Caco-2 (cell line): ENCODE data around the gene C6orf132. TPM values are rescaled to one million over a fixed set of nuclear protein-coding genes. Genes with fewer than 3 reads are reported as not detected.

ENCODE experiments used
- BruUV-seq: library from RNA; stranded (reverse); fragments of 400-500 nt; replicated peaks from 2 replicates; lab custom pipeline; 2021; lab: Mats Ljungman, UMichigan
- CTCF ChIA-PET: fragments of 300-600 bp; sonication (Branson Sonifier 250); formaldehyde crosslinking; loops from one replicate; lab custom pipeline; 2022; ENCODE audit warnings: antibody characterized with exemption; lab: Charles Lee
- POLR2A ChIA-PET: fragments of 300-600 bp; sonication (Branson Sonifier 250); formaldehyde crosslinking; loops from one replicate; lab custom pipeline; 2022; ENCODE audit warnings: antibody characterized with exemption; lab: Charles Lee
- DNase-seq, 2 experiments: peaks; one replicate each; pipeline versions ENCODE4 v3.0.0 to v3.0.0-alpha.2; 2020 to 2022
- H3K27me3 ChIP-seq: replicated peaks from 2 replicates; pipeline ENCODE4 v1.6.0; 2011; ENCODE audit warnings: low read length; ENCODE audit not compliant: control insufficient read depth, insufficient read depth
- H3K36me3 ChIP-seq: 2 replicates; pipeline ENCODE4 v1.5.1; 2011; ENCODE audit warnings: low read length; ENCODE audit not compliant: control insufficient read depth, insufficient read depth
- H3K4me1 ChIP-seq: fragments of 250-450 bp; sonication (Bioruptor Pico); 2 replicates; pipeline ENCODE4 v1.5.1; 2020; ENCODE audit warnings: mild to moderate bottlenecking
- H3K4me3 ChIP-seq: 2 replicates; pipeline ENCODE4 v1.5.1; 2011; ENCODE audit warnings: low read depth, mild to moderate bottlenecking, control low read depth, low read length
- H3K9me3 ChIP-seq: fragments of 250-450 bp; sonication (Bioruptor Pico); 2 replicates; pipeline ENCODE4 v1.5.1; 2020; ENCODE audit warnings: mild to moderate bottlenecking, moderate library complexity
- H3K27ac Mint-ChIP-seq: one replicate; pipeline ENCODE4 v1.8.0; 2022; ENCODE audit warnings: mixed read lengths; ENCODE audit not compliant: unreplicated experiment
- H3K27me3 Mint-ChIP-seq: one replicate; pipeline ENCODE4 v1.8.0; 2022; ENCODE audit warnings: mixed read lengths; ENCODE audit not compliant: insufficient read depth, unreplicated experiment
- H3K36me3 Mint-ChIP-seq: one replicate; pipeline ENCODE4 v1.8.0; 2022; ENCODE audit warnings: mild to moderate bottlenecking, mixed read lengths; ENCODE audit not compliant: insufficient read depth, unreplicated experiment
- H3K4me1 Mint-ChIP-seq: one replicate; pipeline ENCODE4 v1.8.0; 2022; ENCODE audit warnings: low read depth, mixed read lengths; ENCODE audit not compliant: unreplicated experiment
- H3K4me3 Mint-ChIP-seq: one replicate; pipeline ENCODE4 v1.8.0; 2022; ENCODE audit warnings: mild to moderate bottlenecking, moderate library complexity, mixed read lengths; ENCODE audit not compliant: unreplicated experiment
- H3K9me3 Mint-ChIP-seq: one replicate; pipeline ENCODE4 v1.8.0; 2022; ENCODE audit warnings: mixed read lengths; ENCODE audit not compliant: unreplicated experiment
- CTCF ChIP-seq, 2 experiments: fragments of 200-600 bp in 1 of 2; IDR thresholded peaks; 1 replicate in 1 of 2; 2 replicates in 1 of 2; pipeline versions ENCODE4 v1.5.1 to v1.8.0; 2011 to 2022; ENCODE audit warnings: antibody characterized with exemption in 1 of 2, control low read depth in 1 of 2, inconsistent platforms in 1 of 2, low read depth in 1 of 2, low read length in 1 of 2, mild to moderate bottlenecking in 1 of 2, moderate library complexity in 1 of 2; ENCODE audit not compliant: insufficient read depth in 1 of 2, severe bottlenecking in 1 of 2, unreplicated experiment in 1 of 2
- intact Hi-C: fragments of 100-400 bp; cut with micrococcal nuclease; formaldehyde crosslinking; loops from one replicate; pipeline ENCODE4 v1.10.0; 2022; ENCODE audit not compliant: unreplicated experiment
- total RNA-seq: library from RNA; stranded (reverse); gene quantifications from 2 replicates; pipeline ENCODE4 v1.2.3, GENCODE V29; 2022

The C6orf132 gene
- total RNA-seq, 1 experiment from 2014 or later: 56.2 TPM

DNA sequence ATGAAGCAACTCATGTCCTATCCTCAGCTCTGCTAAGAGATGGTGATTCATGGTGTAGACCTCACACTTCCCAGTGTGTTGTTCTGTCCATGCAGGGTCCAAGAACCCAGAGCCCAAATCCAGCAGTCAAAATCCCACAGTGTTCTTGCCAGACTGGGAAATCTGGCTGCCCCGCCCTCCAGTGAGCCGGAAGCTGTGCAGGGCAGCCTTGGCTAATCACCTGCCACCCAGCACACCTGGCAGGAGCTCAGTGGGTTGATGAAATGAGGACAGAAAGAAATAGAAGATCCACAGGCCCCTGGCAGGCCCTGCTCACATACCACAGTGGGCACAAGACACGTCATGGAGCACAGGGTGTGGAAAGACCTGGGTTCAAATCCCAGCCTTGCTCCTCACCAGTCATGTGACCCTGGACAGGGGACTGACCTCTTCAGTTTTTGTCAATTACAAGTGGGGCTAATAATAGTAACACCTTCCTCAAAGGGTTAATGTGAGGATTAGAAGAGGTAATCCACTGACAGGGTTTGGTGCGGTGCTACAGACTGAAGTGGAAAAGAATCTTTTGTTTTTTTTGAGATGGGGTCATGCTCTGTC lies 17.1 kb upstream of the C6orf132 start:
- H3K27me3 ChIP-seq: no peaks in the 10 kb centered on the region
- Mint-ChIP-seq H3K4me3 (no peak overlapping the region), H3K9me3 (no peaks in the 10 kb centered on the region), H3K27me3 (no peaks in the 10 kb centered on the region), H3K27ac (no peak overlapping the region), H3K4me1 (no peaks in the 10 kb centered on the region), H3K36me3 (no peaks in the 10 kb centered on the region)
- no peaks in the 10 kb centered on the region for H3K36me3 ChIP-seq
- H3K4me3 ChIP-seq: no peak overlapping the region
- no peak for DNase-seq
- intact Hi-C loops: no loop called here
- CTCF ChIA-PET: no interaction called here
- no TSS peak for BruUV-seq
- no peak for TF ChIP-seq CTCF (IDR thresholded peaks at IDR 0.05; ENCODE audit: insufficient read depth in 1 of 2, low read depth in 1 of 2, low read length in 1 of 2, severe bottlenecking in 1 of 2, unreplicated experiment in 1 of 2)
- H3K4me1 ChIP-seq: 0 out of 2 replicates have a peak, but pooled peaks cover 6% of the 10 kb centered on the region
- POLR2A ChIA-PET: no interaction called here
- H3K9me3 ChIP-seq: no peaks in the 10 kb centered on the region

DNA sequence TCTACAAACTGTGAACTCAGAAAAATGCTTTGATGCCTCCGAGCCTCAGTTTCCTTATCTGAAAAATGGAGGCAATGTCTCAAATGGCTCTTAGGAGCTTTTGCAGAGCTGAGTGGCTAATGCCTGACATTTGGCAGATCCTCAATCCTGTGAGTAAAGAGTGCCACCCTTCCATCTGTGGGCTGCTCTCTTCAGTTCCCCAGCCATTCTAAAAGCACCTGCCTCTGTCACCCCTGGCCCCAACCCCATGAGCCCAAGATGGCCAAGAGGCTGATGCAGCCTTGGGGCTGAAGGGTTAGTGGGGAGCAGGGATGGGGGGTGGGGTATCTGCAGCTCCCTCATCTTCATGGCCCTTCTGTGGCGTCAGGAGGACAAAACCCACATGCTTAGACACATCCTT lies 16.2 kb upstream of the C6orf132 start:
- DNase-seq: no peak
- no peak for TF ChIP-seq CTCF (IDR thresholded peaks at IDR 0.05; ENCODE audit: insufficient read depth in 1 of 2, low read depth in 1 of 2, low read length in 1 of 2, severe bottlenecking in 1 of 2, unreplicated experiment in 1 of 2)
- Mint-ChIP-seq H3K4me3 (no peak overlapping the region), H3K27ac (no peak overlapping the region), H3K36me3 (no peaks in the 10 kb centered on the region), H3K9me3 (no peaks in the 10 kb centered on the region), H3K4me1 (no peaks in the 10 kb centered on the region), H3K27me3 (no peaks in the 10 kb centered on the region)
- Histone ChIP-seq H3K27me3 (no peaks in the 10 kb centered on the region), H3K4me3 (no peak overlapping the region), H3K9me3 (no peaks in the 10 kb centered on the region), H3K4me1 (0 out of 2 replicates have a peak, but pooled peaks cover 6% of the 10 kb centered on the region), H3K36me3 (no peaks in the 10 kb centered on the region)
- CTCF ChIA-PET: no interaction called here
- intact Hi-C loops: no loop called here
- POLR2A ChIA-PET: no interaction called here
- BruUV-seq: no TSS peak

DNA sequence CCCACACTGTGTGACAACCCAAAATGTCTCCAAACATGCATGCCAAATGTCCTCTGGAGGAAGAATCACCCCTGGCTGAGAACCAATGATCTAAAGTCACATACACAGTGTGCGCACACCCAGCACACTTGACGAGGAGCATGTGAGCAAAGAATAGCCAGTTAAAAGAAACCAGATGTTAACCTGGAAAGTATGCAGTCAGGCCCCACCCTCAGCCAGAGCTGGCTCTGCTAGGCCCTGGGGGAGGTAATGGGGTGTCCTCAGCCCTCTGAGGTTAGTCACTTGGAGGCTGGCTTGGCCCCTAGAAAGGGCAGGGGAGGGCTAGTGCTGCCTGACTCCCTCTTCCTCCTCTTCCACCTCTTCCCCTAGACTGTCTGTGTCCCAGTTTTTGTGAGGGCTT lies 15.6 kb upstream of the C6orf132 start:
- intact Hi-C loops: no loop called here
- H3K9me3 ChIP-seq: no peaks in the 10 kb centered on the region
- no peak overlapping the region for H3K4me3 ChIP-seq
- no peak for TF ChIP-seq CTCF (IDR thresholded peaks at IDR 0.05; ENCODE audit: insufficient read depth in 1 of 2, low read depth in 1 of 2, low read length in 1 of 2, severe bottlenecking in 1 of 2, unreplicated experiment in 1 of 2)
- no peaks in the 10 kb centered on the region for H3K4me1 Mint-ChIP-seq
- no peaks in the 10 kb centered on the region for H3K36me3 Mint-ChIP-seq
- BruUV-seq: no TSS peak
- no peak overlapping the region for H3K4me3 Mint-ChIP-seq
- H3K9me3 Mint-ChIP-seq: no peaks in the 10 kb centered on the region
- ChIA-PET CTCF (no interaction called here), POLR2A (no interaction called here)
- no peak overlapping the region for H3K27ac Mint-ChIP-seq
- no peaks in the 10 kb centered on the region for H3K27me3 Mint-ChIP-seq
- no peak for DNase-seq
- H3K27me3 ChIP-seq: no peaks in the 10 kb centered on the region
- no peaks in the 10 kb centered on the region for H3K36me3 ChIP-seq
- H3K4me1 ChIP-seq: 0 out of 2 replicates have a peak, but pooled peaks cover 6% of the 10 kb centered on the region
